ENCODE data around the gene NPTX1. TPM values are rescaled to one million over a fixed set of nuclear protein-coding genes. Genes with fewer than 3 reads are reported as not detected.

Gene NPTX1
- total and polyA plus RNA-seq, 2 experiments from 2014 or later = 3.4 to 20.5 TPM

DNA sequence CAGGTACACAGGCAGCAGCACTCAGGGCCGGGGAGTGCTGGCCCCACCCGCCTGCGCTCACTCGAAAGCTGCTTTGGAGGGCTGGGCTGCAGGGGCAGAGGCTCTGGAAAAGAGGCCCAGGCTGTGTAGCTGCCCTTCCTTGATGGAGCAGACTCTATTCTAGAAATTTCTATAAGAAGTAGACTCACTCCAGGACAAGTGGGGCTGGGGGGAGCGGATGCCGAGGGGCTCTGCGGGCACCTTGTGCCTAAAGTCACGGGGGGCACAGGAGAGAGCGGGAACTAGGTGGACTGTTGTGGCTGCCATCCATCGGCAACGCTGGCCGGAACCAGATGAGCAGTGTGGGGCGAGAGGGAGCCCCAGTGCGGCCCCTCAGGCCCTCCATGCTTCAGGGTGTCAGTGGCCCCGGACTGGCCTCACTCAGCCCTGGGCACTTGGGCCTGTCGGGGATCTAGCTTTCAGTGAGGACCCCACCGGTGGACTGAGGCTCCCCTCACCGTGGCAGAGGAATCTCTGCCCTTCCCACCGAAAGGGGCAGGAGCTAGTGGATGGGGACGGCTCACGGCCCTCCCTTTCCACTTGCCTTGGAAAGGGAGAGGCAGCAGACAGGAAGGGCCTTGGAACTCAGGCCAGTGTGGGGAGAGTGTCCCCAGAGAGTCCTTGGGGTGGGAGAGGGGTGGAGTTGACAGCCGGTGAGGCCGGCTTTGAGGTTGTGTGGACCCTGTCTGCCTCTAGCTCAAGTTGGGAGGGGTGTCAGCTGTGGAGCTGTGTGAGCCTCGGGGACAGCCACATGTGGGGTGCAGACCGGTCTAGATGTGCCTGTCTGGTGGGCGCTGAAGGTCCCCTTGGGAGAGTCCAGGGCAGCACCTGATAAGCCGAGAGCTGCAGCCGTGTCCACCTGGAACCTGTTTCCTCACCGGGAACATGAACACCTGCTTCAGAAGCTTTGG lies 44.9 kb downstream of the NPTX1 start:
- Histone ChIP-seq H3K27me3 (ENCODE audit: insufficient read depth) (no peaks in the 10 kb centered on the region), H4K20me1 (replicated peaks; ENCODE audit: insufficient read depth) (no peaks in the 10 kb centered on the region; the same call in 1 of the 2 replicates), H3F3A (replicated peaks; ENCODE audit: low read depth) (no peaks in the 10 kb centered on the region), H2AFZ (no peak overlapping the region), H3K4me2 (no peak overlapping the region), H3K36me3 (ENCODE audit: insufficient read depth) (no peaks in the 10 kb centered on the region), H3K4me3 (no peak overlapping the region), H3K9me2 (ENCODE audit: insufficient read depth) (no peaks in the 10 kb centered on the region), H3K27ac (ENCODE audit: low read depth) (no peak overlapping the region), H3K4me1 (ENCODE audit: insufficient read depth) (no peaks in the 10 kb centered on the region), H3K79me2 (replicated peaks; ENCODE audit: insufficient read depth) (no peaks in the 10 kb centered on the region)
- no peak for ATAC-seq
- peaks cover 11% of the 10 kb centered on the region for H3K27me3 Mint-ChIP-seq (ENCODE audit: insufficient read depth, low read depth, poor library complexity)
- no peak overlapping the region for H3K4me3 Mint-ChIP-seq
- DNase-seq (ENCODE audit: low spot score) = no peak
- H3K4me1 Mint-ChIP-seq = peaks cover 4% of the 10 kb centered on the region; the same call in 2 of the 3 replicates
- H3K9me3 Mint-ChIP-seq = peaks cover 2% of the 10 kb centered on the region; the same call in 1 of the 3 replicates
- H3K27ac Mint-ChIP-seq = no peak overlapping the region
- H3K36me3 Mint-ChIP-seq (ENCODE audit: low read depth) = no peaks in the 10 kb centered on the region; the same call in 2 of the 3 replicates
- TF ChIP-seq, protein P1, sequence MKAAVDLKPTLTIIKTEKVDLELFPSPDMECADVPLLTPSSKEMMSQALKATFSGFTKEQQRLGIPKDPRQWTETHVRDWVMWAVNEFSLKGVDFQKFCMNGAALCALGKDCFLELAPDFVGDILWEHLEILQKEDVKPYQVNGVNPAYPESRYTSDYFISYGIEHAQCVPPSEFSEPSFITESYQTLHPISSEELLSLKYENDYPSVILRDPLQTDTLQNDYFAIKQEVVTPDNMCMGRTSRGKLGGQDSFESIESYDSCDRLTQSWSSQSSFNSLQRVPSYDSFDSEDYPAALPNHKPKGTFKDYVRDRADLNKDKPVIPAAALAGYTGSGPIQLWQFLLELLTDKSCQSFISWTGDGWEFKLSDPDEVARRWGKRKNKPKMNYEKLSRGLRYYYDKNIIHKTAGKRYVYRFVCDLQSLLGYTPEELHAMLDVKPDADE (IDR thresholded peaks at IDR 0.05) = no peak
- TF ChIP-seq NANOG (IDR thresholded peaks at IDR 0.05; ENCODE audit: borderline replicate concordance) (no peak), CREB1 (CRISPR knock-in tag; IDR thresholded peaks at IDR 0.05; ENCODE audit: low read depth) (no peak), JUNB (IDR thresholded peaks at IDR 0.05; ENCODE audit: unreplicated experiment) (no peak), ZNF114 (CRISPR knock-in tag; IDR thresholded peaks at IDR 0.05) (no peak), POLR2AphosphoS5 (IDR thresholded peaks at IDR 0.05; ENCODE audit: low read depth) (no peak), EZH2 (IDR thresholded peaks at IDR 0.05; ENCODE audit: low read depth, unreplicated experiment) (no peak), ZNF331 (CRISPR knock-in tag; IDR thresholded peaks at IDR 0.05; ENCODE audit: low read depth) (no peak), EZH2phosphoT487 (IDR thresholded peaks at IDR 0.05; ENCODE audit: unreplicated experiment) (no peak), STAT1 (IDR thresholded peaks at IDR 0.05; ENCODE audit: unreplicated experiment) (no peak)
- TF ChIP-seq, protein P2, sequence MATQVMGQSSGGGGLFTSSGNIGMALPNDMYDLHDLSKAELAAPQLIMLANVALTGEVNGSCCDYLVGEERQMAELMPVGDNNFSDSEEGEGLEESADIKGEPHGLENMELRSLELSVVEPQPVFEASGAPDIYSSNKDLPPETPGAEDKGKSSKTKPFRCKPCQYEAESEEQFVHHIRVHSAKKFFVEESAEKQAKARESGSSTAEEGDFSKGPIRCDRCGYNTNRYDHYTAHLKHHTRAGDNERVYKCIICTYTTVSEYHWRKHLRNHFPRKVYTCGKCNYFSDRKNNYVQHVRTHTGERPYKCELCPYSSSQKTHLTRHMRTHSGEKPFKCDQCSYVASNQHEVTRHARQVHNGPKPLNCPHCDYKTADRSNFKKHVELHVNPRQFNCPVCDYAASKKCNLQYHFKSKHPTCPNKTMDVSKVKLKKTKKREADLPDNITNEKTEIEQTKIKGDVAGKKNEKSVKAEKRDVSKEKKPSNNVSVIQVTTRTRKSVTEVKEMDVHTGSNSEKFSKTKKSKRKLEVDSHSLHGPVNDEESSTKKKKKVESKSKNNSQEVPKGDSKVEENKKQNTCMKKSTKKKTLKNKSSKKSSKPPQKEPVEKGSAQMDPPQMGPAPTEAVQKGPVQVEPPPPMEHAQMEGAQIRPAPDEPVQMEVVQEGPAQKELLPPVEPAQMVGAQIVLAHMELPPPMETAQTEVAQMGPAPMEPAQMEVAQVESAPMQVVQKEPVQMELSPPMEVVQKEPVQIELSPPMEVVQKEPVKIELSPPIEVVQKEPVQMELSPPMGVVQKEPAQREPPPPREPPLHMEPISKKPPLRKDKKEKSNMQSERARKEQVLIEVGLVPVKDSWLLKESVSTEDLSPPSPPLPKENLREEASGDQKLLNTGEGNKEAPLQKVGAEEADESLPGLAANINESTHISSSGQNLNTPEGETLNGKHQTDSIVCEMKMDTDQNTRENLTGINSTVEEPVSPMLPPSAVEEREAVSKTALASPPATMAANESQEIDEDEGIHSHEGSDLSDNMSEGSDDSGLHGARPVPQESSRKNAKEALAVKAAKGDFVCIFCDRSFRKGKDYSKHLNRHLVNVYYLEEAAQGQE (IDR thresholded peaks at IDR 0.05; ENCODE audit: unreplicated experiment) = no peak
- TF ChIP-seq, protein P3, sequence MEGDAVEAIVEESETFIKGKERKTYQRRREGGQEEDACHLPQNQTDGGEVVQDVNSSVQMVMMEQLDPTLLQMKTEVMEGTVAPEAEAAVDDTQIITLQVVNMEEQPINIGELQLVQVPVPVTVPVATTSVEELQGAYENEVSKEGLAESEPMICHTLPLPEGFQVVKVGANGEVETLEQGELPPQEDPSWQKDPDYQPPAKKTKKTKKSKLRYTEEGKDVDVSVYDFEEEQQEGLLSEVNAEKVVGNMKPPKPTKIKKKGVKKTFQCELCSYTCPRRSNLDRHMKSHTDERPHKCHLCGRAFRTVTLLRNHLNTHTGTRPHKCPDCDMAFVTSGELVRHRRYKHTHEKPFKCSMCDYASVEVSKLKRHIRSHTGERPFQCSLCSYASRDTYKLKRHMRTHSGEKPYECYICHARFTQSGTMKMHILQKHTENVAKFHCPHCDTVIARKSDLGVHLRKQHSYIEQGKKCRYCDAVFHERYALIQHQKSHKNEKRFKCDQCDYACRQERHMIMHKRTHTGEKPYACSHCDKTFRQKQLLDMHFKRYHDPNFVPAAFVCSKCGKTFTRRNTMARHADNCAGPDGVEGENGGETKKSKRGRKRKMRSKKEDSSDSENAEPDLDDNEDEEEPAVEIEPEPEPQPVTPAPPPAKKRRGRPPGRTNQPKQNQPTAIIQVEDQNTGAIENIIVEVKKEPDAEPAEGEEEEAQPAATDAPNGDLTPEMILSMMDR (conservative IDR thresholded peaks at IDR 0.05; ENCODE audit: low read depth in 2 of 2) = no peak
